Measurements from ENCODE around the gene ABHD16A. TPM values are rescaled to one million over a fixed set of nuclear protein-coding genes. Genes with fewer than 3 reads are reported as not detected.

The ABHD16A gene
- polyA plus RNA-seq, 4 donors: 34.6 to 63.8 (median 50.3) TPM

- H3K4me3 ChIP-seq (ENCODE audit: low read depth in 1 of 3, low read length in 3 of 3): peak overlapping the region; percentile 60 to 78 (median 74)
- peak overlapping the region; percentile 81 to 98 (median 90) for H3K27ac ChIP-seq (ENCODE audit: low read depth in 1 of 3, low read length in 2 of 3)
- peaks cover 3 to 41% (median 10%) of the 10 kb centered on the region in 3 donors for H3K4me1 ChIP-seq (ENCODE audit: control insufficient read depth in 3 of 3, insufficient read depth in 2 of 3, low read depth in 1 of 3, low read length in 2 of 3)
- H3K27me3 ChIP-seq (ENCODE audit: control insufficient read depth in 3 of 3, insufficient read depth in 3 of 3, low read length in 3 of 3): no peaks in the 10 kb centered on the region
- FAIRE-seq (no peak), DNase-seq (peak in 1 of 2 donors; percentile 48)
- WGBS, 3 donors: 3 to 9% (median 8%) methylated on average over 29 of the region's 29 CpGs
- no peaks in the 10 kb centered on the region for H3K9me3 ChIP-seq (ENCODE audit: control insufficient read depth in 2 of 2, insufficient read depth in 1 of 2, low read depth in 1 of 2, low read length in 1 of 2)
- peaks cover 0 to 20% (median 0%) of the 10 kb centered on the region in 3 donors for H3K36me3 ChIP-seq (ENCODE audit: control insufficient read depth in 3 of 3, insufficient read depth in 2 of 3, low read depth in 1 of 3, low read length in 3 of 3)
Observed at GRCh38 chr6:31740397-31741223, 37.5 kb upstream of the ABHD16A start.

- FAIRE-seq (no peak), DNase-seq (peak; percentile 100)
- 0% methylated on average over 53 to 58 of the region's 58 CpGs for WGBS, 3 donors
- no peaks in the 10 kb centered on the region for H3K9me3 ChIP-seq (ENCODE audit: control insufficient read depth in 2 of 2, insufficient read depth in 1 of 2, low read depth in 1 of 2, low read length in 1 of 2)
- no peaks in the 10 kb centered on the region for H3K27me3 ChIP-seq (ENCODE audit: control insufficient read depth in 3 of 3, insufficient read depth in 3 of 3, low read length in 3 of 3)
- H3K4me3 ChIP-seq (ENCODE audit: low read depth in 1 of 3, low read length in 3 of 3): peak within 1 kb of the TSS; percentile 60 to 78 (median 74)
- H3K4me1 ChIP-seq (ENCODE audit: control insufficient read depth in 3 of 3, insufficient read depth in 2 of 3, low read depth in 1 of 3, low read length in 2 of 3): peaks cover 3 to 41% (median 10%) of the 10 kb centered on the region in 3 donors
- peak within 1 kb of the TSS; percentile 94 to 98 (median 97) for H3K27ac ChIP-seq (ENCODE audit: low read depth in 1 of 3, low read length in 2 of 3)
- H3K36me3 ChIP-seq (ENCODE audit: control insufficient read depth in 3 of 3, insufficient read depth in 2 of 3, low read depth in 1 of 3, low read length in 3 of 3): peaks cover 0 to 25% (median 0%) of the 10 kb centered on the region in 3 donors
Observed at GRCh38 chr6:31739639-31740396, 36.7 kb upstream of the ABHD16A start, which contains the start of gene MSH5. Gene MSH5, plus strand, starts transcription at chr6:31740005. Its CDS starts 462 bp downstream, at chr6:31740467.

- DNase-seq (peak; percentile 95 to 96), FAIRE-seq (no peak)
- Histone ChIP-seq H3K4me1 (ENCODE audit: control insufficient read depth in 3 of 3, insufficient read depth in 2 of 3, low read depth in 1 of 3, low read length in 2 of 3) (peaks cover 3 to 53% (median 12%) of the 10 kb centered on the region in 3 donors), H3K27me3 (ENCODE audit: control insufficient read depth in 3 of 3, insufficient read depth in 3 of 3, low read length in 3 of 3) (no peaks in the 10 kb centered on the region), H3K9me3 (ENCODE audit: control insufficient read depth in 2 of 2, insufficient read depth in 1 of 2, low read depth in 1 of 2, low read length in 1 of 2) (no peaks in the 10 kb centered on the region), H3K4me3 (ENCODE audit: low read depth in 1 of 3, low read length in 3 of 3) (peak overlapping the region in 1 of 3 donors; percentile 7), H3K27ac (ENCODE audit: low read depth in 1 of 3, low read length in 2 of 3) (peak overlapping the region; percentile 94 to 98 (median 97)), H3K36me3 (ENCODE audit: control insufficient read depth in 3 of 3, insufficient read depth in 2 of 3, low read depth in 1 of 3, low read length in 3 of 3) (peaks cover 0 to 35% (median 2%) of the 10 kb centered on the region in 3 donors)
- WGBS, 3 donors: 1 to 11% (median 5%) methylated on average over 6 of the region's 6 CpGs
Observed at GRCh38 chr6:31737991-31738979, 35.2 kb upstream of the ABHD16A start.

GRCh38 chr6:31737315-31737990, 34.3 kb upstream of the ABHD16A start:
- FAIRE-seq: no peak
- peaks cover 3 to 43% (median 4%) of the 10 kb centered on the region in 3 donors for H3K36me3 ChIP-seq (ENCODE audit: control insufficient read depth in 3 of 3, insufficient read depth in 2 of 3, low read depth in 1 of 3, low read length in 3 of 3)
- peak; percentile 60 to 95 for DNase-seq
- peaks cover 3 to 53% (median 12%) of the 10 kb centered on the region in 3 donors for H3K4me1 ChIP-seq (ENCODE audit: control insufficient read depth in 3 of 3, insufficient read depth in 2 of 3, low read depth in 1 of 3, low read length in 2 of 3)
- H3K4me3 ChIP-seq (ENCODE audit: low read depth in 1 of 3, low read length in 3 of 3): peak overlapping the region in 1 of 3 donors; percentile 7
- H3K27me3 ChIP-seq (ENCODE audit: control insufficient read depth in 3 of 3, insufficient read depth in 3 of 3, low read length in 3 of 3): no peaks in the 10 kb centered on the region
- peak overlapping the region; percentile 94 to 98 (median 97) for H3K27ac ChIP-seq (ENCODE audit: low read depth in 1 of 3, low read length in 2 of 3)
- H3K9me3 ChIP-seq (ENCODE audit: control insufficient read depth in 2 of 2, insufficient read depth in 1 of 2, low read depth in 1 of 2, low read length in 1 of 2): no peaks in the 10 kb centered on the region
- 3 to 30% (median 24%) methylated on average over 7 of the region's 7 CpGs for WGBS, 3 donors

- peak in 1 of 2 donors; percentile 53 for DNase-seq
Observed at GRCh38 chr6:31736768-31737314, 33.7 kb upstream of the ABHD16A start.

GRCh38 chr6:31736021-31736767, 33.1 kb upstream of the ABHD16A start, which contains the start of gene CLIC1:
Gene CLIC1, minus strand, starts transcription at chr6:31736530. Its CDS starts 230 bp downstream, at chr6:31736300.
- H3K27ac ChIP-seq (ENCODE audit: low read depth in 1 of 3, low read length in 2 of 3): peak within 1 kb of the TSS; percentile 94 to 98 (median 97)
- 0 to 1% (median 1%) methylated on average over 17 to 24 of the region's 24 CpGs for WGBS, 3 donors
- FAIRE-seq (no peak), DNase-seq (peak; percentile 94 to 95)
- peak within 1 kb of the TSS; percentile 63 to 79 (median 72) for H3K4me3 ChIP-seq (ENCODE audit: low read depth in 1 of 3, low read length in 3 of 3)
- peaks cover 11 to 40% (median 11%) of the 10 kb centered on the region in 3 donors for H3K36me3 ChIP-seq (ENCODE audit: control insufficient read depth in 3 of 3, insufficient read depth in 2 of 3, low read depth in 1 of 3, low read length in 3 of 3)
- no peaks in the 10 kb centered on the region for H3K27me3 ChIP-seq (ENCODE audit: control insufficient read depth in 3 of 3, insufficient read depth in 3 of 3, low read length in 3 of 3)
- peaks cover 3 to 60% (median 12%) of the 10 kb centered on the region in 3 donors for H3K4me1 ChIP-seq (ENCODE audit: control insufficient read depth in 3 of 3, insufficient read depth in 2 of 3, low read depth in 1 of 3, low read length in 2 of 3)
- no peaks in the 10 kb centered on the region for H3K9me3 ChIP-seq (ENCODE audit: control insufficient read depth in 2 of 2, insufficient read depth in 1 of 2, low read depth in 1 of 2, low read length in 1 of 2)

More at GRCh38 chr6:31736768-31737314, 33.7 kb upstream of the ABHD16A start:
- H3K27ac ChIP-seq (ENCODE audit: low read depth in 1 of 3, low read length in 2 of 3): peak overlapping the region; percentile 92 to 98 (median 97)
- H3K9me3 ChIP-seq (ENCODE audit: control insufficient read depth in 2 of 2, insufficient read depth in 1 of 2, low read depth in 1 of 2, low read length in 1 of 2): no peaks in the 10 kb centered on the region
- peaks cover 3 to 57% (median 12%) of the 10 kb centered on the region in 3 donors for H3K4me1 ChIP-seq (ENCODE audit: control insufficient read depth in 3 of 3, insufficient read depth in 2 of 3, low read depth in 1 of 3, low read length in 2 of 3)
- H3K36me3 ChIP-seq (ENCODE audit: control insufficient read depth in 3 of 3, insufficient read depth in 2 of 3, low read depth in 1 of 3, low read length in 3 of 3): peaks cover 6 to 42% (median 7%) of the 10 kb centered on the region in 3 donors
- FAIRE-seq: no peak
- H3K4me3 ChIP-seq (ENCODE audit: low read depth in 1 of 3, low read length in 3 of 3): peak overlapping the region in 2 of 3 donors; percentile 72 to 79
- H3K27me3 ChIP-seq (ENCODE audit: control insufficient read depth in 3 of 3, insufficient read depth in 3 of 3, low read length in 3 of 3): no peaks in the 10 kb centered on the region
- 14 to 28% (median 24%) methylated on average over 10 of the region's 10 CpGs for WGBS, 3 donors

All from small intestine (tissue), 7 donors.